ENCODE measurements around the gene MITF. TPM values are rescaled to one million over a fixed set of nuclear protein-coding genes. Genes with fewer than 3 reads are reported as not detected.

MITF gene
- polyA plus RNA-seq, 1 donor (not counting 4 experiments of a cell fraction or from before 2014, with no cell fraction given), result 2.7 TPM

DNA sequence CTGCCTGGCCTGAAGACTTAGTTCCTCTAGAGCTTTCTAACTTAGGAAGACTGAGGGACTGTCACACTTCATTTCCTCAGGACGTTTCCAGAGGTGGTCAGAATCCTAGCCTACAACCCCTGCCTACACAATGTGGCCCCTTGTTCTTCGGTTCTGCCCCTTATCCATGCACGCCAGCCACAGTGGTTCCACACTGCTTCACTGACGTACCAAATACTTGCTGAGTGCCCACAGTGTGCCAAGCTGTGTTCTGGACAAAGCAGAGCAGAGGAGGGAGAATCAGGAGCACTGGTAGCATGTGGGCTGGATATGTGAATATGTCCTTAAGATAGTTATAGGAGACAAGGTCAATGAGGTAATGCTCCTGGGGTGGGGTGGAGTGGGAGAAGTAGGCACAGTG, 189.8 kb downstream of the MITF start:
- Histone ChIP-seq H3K9me3 (ENCODE audit: control insufficient read depth, low read depth, low read length) (no peaks in the 10 kb centered on the region), H3K27me3 (ENCODE audit: control insufficient read depth, extremely low read depth, insufficient read depth, low read length) (no peaks in the 10 kb centered on the region), H3K4me1 (ENCODE audit: control insufficient read depth, extremely low read depth, insufficient read depth, low read length) (no peaks in the 10 kb centered on the region), H3K9ac (ENCODE audit: control insufficient read depth, extremely low read depth, insufficient read depth, low read length) (no peak overlapping the region), H3K4me3 (ENCODE audit: control insufficient read depth in 2 of 3, extremely low read depth in 1 of 3, insufficient read depth in 2 of 3, low read depth in 1 of 3, low read length in 3 of 3) (no peak overlapping the region), H3K4me2 (ENCODE audit: control insufficient read depth, extremely low read depth, insufficient read depth, low read depth, low read length) (no peak overlapping the region), H3K79me2 (ENCODE audit: control insufficient read depth, insufficient read depth, low read length) (no peaks in the 10 kb centered on the region), H2AFZ (ENCODE audit: control insufficient read depth, low read length) (no peak overlapping the region), H4K20me1 (ENCODE audit: control insufficient read depth, extremely low read depth, insufficient read depth, low read length) (no peaks in the 10 kb centered on the region), H3K9me1 (ENCODE audit: control insufficient read depth, extremely low read depth, insufficient read depth, low read length) (no peaks in the 10 kb centered on the region), H3K36me3 (ENCODE audit: control insufficient read depth in 2 of 2, extremely low read depth in 1 of 2, insufficient read depth in 2 of 2, low read length in 2 of 2) (no peaks in the 10 kb centered on the region), H3K27ac (ENCODE audit: control insufficient read depth, insufficient read depth, low read length) (no peak overlapping the region)
- DNase-seq (ENCODE audit: low read depth, low spot score) (no peak), FAIRE-seq (no peak)
- TF ChIP-seq, protein P1, sequence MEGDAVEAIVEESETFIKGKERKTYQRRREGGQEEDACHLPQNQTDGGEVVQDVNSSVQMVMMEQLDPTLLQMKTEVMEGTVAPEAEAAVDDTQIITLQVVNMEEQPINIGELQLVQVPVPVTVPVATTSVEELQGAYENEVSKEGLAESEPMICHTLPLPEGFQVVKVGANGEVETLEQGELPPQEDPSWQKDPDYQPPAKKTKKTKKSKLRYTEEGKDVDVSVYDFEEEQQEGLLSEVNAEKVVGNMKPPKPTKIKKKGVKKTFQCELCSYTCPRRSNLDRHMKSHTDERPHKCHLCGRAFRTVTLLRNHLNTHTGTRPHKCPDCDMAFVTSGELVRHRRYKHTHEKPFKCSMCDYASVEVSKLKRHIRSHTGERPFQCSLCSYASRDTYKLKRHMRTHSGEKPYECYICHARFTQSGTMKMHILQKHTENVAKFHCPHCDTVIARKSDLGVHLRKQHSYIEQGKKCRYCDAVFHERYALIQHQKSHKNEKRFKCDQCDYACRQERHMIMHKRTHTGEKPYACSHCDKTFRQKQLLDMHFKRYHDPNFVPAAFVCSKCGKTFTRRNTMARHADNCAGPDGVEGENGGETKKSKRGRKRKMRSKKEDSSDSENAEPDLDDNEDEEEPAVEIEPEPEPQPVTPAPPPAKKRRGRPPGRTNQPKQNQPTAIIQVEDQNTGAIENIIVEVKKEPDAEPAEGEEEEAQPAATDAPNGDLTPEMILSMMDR (optimal IDR thresholded peaks at IDR 0.05 in 1 of 3, IDR thresholded peaks at IDR 0.05 in 1 of 3, conservative IDR thresholded peaks at IDR 0.05 in 1 of 3; ENCODE audit: extremely low read depth in 1 of 3, insufficient read depth in 2 of 3, low read length in 3 of 3), result no peak
- no peak for TF ChIP-seq EZH2 (IDR thresholded peaks at IDR 0.05; ENCODE audit: low read length)
- dilution Hi-C loops (cut with MboI; ENCODE audit: extremely low pct_ligation_motif_present, low sequenced_read_pairs), result no loop called here

DNA sequence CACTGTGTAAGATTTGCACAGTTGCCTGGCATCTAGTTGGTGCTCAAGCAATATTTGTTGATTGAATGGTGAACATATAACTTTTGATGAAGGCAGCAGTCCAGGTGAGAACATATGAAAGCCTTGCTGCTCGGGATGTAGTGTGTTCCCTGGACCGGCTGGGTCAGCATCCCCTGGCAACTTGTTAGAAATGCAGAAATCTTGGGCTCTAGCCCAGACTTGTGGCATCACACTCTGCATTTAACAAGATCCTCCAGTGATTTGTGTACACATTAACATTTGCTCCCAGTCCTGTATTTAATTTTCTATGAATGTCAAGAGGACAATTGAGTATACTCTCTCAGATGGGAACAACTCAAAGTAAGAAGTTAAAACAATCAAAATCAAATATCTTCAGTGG, 191.3 kb downstream of the MITF start:
- no peak overlapping the region for H3K9ac ChIP-seq (ENCODE audit: control insufficient read depth, extremely low read depth, insufficient read depth, low read length)
- no peaks in the 10 kb centered on the region for H3K4me1 ChIP-seq (ENCODE audit: control insufficient read depth, extremely low read depth, insufficient read depth, low read length)
- no peaks in the 10 kb centered on the region for H3K36me3 ChIP-seq (ENCODE audit: control insufficient read depth in 2 of 2, extremely low read depth in 1 of 2, insufficient read depth in 2 of 2, low read length in 2 of 2)
- DNase-seq (ENCODE audit: low read depth, low spot score) (no peak), FAIRE-seq (no peak)
- H3K27ac ChIP-seq (ENCODE audit: control insufficient read depth, insufficient read depth, low read length), result no peak overlapping the region
- H2AFZ ChIP-seq (ENCODE audit: control insufficient read depth, low read length), result no peak overlapping the region
- no peaks in the 10 kb centered on the region for H3K79me2 ChIP-seq (ENCODE audit: control insufficient read depth, insufficient read depth, low read length)
- TF ChIP-seq, protein P1 (optimal IDR thresholded peaks at IDR 0.05 in 1 of 3, IDR thresholded peaks at IDR 0.05 in 1 of 3, conservative IDR thresholded peaks at IDR 0.05 in 1 of 3; ENCODE audit: extremely low read depth in 1 of 3, insufficient read depth in 2 of 3, low read length in 3 of 3), result no peak
- TF ChIP-seq EZH2 (IDR thresholded peaks at IDR 0.05; ENCODE audit: low read length), result no peak
- dilution Hi-C loops (cut with MboI; ENCODE audit: extremely low pct_ligation_motif_present, low sequenced_read_pairs), result no loop called here
- H4K20me1 ChIP-seq (ENCODE audit: control insufficient read depth, extremely low read depth, insufficient read depth, low read length), result no peaks in the 10 kb centered on the region
- no peak overlapping the region for H3K4me2 ChIP-seq (ENCODE audit: control insufficient read depth, extremely low read depth, insufficient read depth, low read depth, low read length)
- no peak overlapping the region for H3K4me3 ChIP-seq (ENCODE audit: control insufficient read depth in 2 of 3, extremely low read depth in 1 of 3, insufficient read depth in 2 of 3, low read depth in 1 of 3, low read length in 3 of 3)
- H3K9me3 ChIP-seq (ENCODE audit: control insufficient read depth, low read depth, low read length), result no peaks in the 10 kb centered on the region
- no peaks in the 10 kb centered on the region for H3K27me3 ChIP-seq (ENCODE audit: control insufficient read depth, extremely low read depth, insufficient read depth, low read length)
- H3K9me1 ChIP-seq (ENCODE audit: control insufficient read depth, extremely low read depth, insufficient read depth, low read length), result no peaks in the 10 kb centered on the region

Data from keratinocyte (primary cell).